Liver (tissue), 9 donors: ENCODE results near the gene SCN1A. TPM values are rescaled to one million over a fixed set of nuclear protein-coding genes. Genes with fewer than 3 reads are reported as not detected.

ENCODE experiments used
- DNase-seq: peaks from one replicate; pipeline ENCODE4 v3.0.0-alpha.2; 2017; ENCODE audit warnings: low spot score
- H3K27ac ChIP-seq, 2 donors: one replicate each; pipeline ENCODE4 v1.7.0; 2013; ENCODE audit warnings: inconsistent platforms in 2 of 2, low read length in 2 of 2, control low read depth in 1 of 2, low read depth in 1 of 2, mild to moderate bottlenecking in 1 of 2
- H3K27me3 ChIP-seq, 4 donors: one replicate each; pipeline versions ENCODE4 v1.6.1 to v1.7.0; 2013; ENCODE audit warnings: low read length in 3 of 4, inconsistent platforms in 1 of 4, mild to moderate bottlenecking in 1 of 4, moderate library complexity in 1 of 4; ENCODE audit not compliant: control insufficient read depth in 4 of 4, insufficient read depth in 4 of 4
- H3K36me3 ChIP-seq, 4 donors: one replicate each; pipeline versions ENCODE4 v1.6.1 to v1.7.0; 2013; ENCODE audit warnings: low read length in 3 of 4, mild to moderate bottlenecking in 3 of 4, low read depth in 1 of 4, moderate library complexity in 1 of 4; ENCODE audit not compliant: control insufficient read depth in 4 of 4, insufficient read depth in 3 of 4
- H3K4me1 ChIP-seq, 4 donors: one replicate each; pipeline versions ENCODE4 v1.6.1 to v1.7.0; 2013; ENCODE audit warnings: low read length in 3 of 4, mild to moderate bottlenecking in 3 of 4, moderate library complexity in 1 of 4; ENCODE audit not compliant: control insufficient read depth in 4 of 4, insufficient read depth in 4 of 4
- H3K4me3 ChIP-seq, 3 donors: one replicate each; pipeline versions ENCODE4 v1.6.1 to v1.7.0; 2013; ENCODE audit warnings: low read length in 3 of 3, control low read depth in 1 of 3, low read depth in 1 of 3, mild to moderate bottlenecking in 1 of 3
- H3K9ac ChIP-seq, 2 donors: one replicate each; pipeline ENCODE4 v1.7.0; 2013; ENCODE audit warnings: low read length in 2 of 2, mild to moderate bottlenecking in 2 of 2, moderate library complexity in 2 of 2, control low read depth in 1 of 2, low read depth in 1 of 2
- H3K9me3 ChIP-seq, 4 donors: one replicate each; pipeline versions ENCODE4 v1.6.1 to v1.7.0; 2013; ENCODE audit warnings: low read length in 3 of 4; ENCODE audit not compliant: control insufficient read depth in 4 of 4
- EGR1 ChIP-seq, 2 donors: IDR thresholded peaks; 2 replicates each; pipeline ENCODE4 v1.6.1; 2016 to 2018; ENCODE audit warnings: antibody characterized with exemption in 2 of 2, low read depth in 2 of 2
- FOXA1 ChIP-seq: IDR thresholded peaks from 2 replicates; pipeline ENCODE4 v1.6.1; 2016; ENCODE audit warnings: antibody characterized with exemption
- FOXA2 ChIP-seq: IDR thresholded peaks from 2 replicates; pipeline ENCODE4 v1.6.1; 2016; ENCODE audit warnings: antibody characterized with exemption
- GABPA ChIP-seq, 2 donors: IDR thresholded peaks in 1 of 2; conservative IDR thresholded peaks in 1 of 2; 2 replicates each; pipeline ENCODE4 v1.6.1; 2016; ENCODE audit warnings: antibody characterized with exemption in 2 of 2, mild to moderate bottlenecking in 1 of 2, moderate library complexity in 1 of 2
- HNF4A ChIP-seq, 2 donors: conservative IDR thresholded peaks; 2 replicates each; pipeline ENCODE4 v1.6.1; 2016; ENCODE audit warnings: antibody characterized with exemption in 2 of 2, mild to moderate bottlenecking in 2 of 2
- HNF4G ChIP-seq: IDR thresholded peaks from 2 replicates; pipeline ENCODE4 v1.6.1; 2016; ENCODE audit warnings: antibody characterized with exemption
- JUND ChIP-seq, 2 donors: IDR thresholded peaks; 2 replicates each; pipeline ENCODE4 v1.6.1; 2016; ENCODE audit warnings: antibody characterized with exemption in 2 of 2
- NR2F2 ChIP-seq: IDR thresholded peaks from 2 replicates; pipeline ENCODE4 v1.6.1; 2016; ENCODE audit warnings: antibody characterized with exemption
- RAD21 ChIP-seq, 2 donors: IDR thresholded peaks; 2 replicates each; pipeline ENCODE4 v1.6.1; 2016; ENCODE audit warnings: antibody characterized with exemption in 2 of 2, mild to moderate bottlenecking in 2 of 2
- RXRA ChIP-seq, 2 donors: IDR thresholded peaks; 2 replicates each; pipeline ENCODE4 v1.6.1; 2017 to 2018; ENCODE audit warnings: antibody characterized with exemption in 2 of 2, mild to moderate bottlenecking in 1 of 2
- WGBS: extraction: QIAGEN DNeasy Blood & Tissue Kit; methylation state at CpG from one replicate; pipeline ENCODE4 v1.1.7; 2013; 5-methylcytosine and 5-hydroxymethylcytosine counted together
- polyA plus RNA-seq, 2 donors: library from polyadenylated mRNA; stranded (reverse) in 1 of 2; unstranded in 1 of 2; fragments of 200-250 nt in 1 of 2; fragments of >200 nt in 1 of 2; fragmentation: Nextera tagmentation in 1 of 2; extraction: Ambion mirVana in 1 of 2; gene quantifications; one replicate each; pipeline versions ENCODE4 v1.2.1 to v1.2.3, GENCODE V29; 2013 to 2015
- total RNA-seq, 2 donors: library from RNA; depleted of rRNA; stranded (reverse); fragments of >200 nt; gene quantifications; one replicate each; pipeline ENCODE4 v1.2.3, GENCODE V29; 2014
- TF ChIP-seq, protein P1 (sequence below): IDR thresholded peaks from 2 replicates; pipeline ENCODE4 v1.6.1; 2016; ENCODE audit warnings: antibody characterized with exemption
- TF ChIP-seq, protein P2 (sequence below): IDR thresholded peaks from 2 replicates; pipeline ENCODE4 v1.6.1; 2016; ENCODE audit warnings: antibody characterized with exemption
- TF ChIP-seq, protein P3 (sequence below): IDR thresholded peaks from 2 replicates; pipeline ENCODE4 v1.6.1; 2016; ENCODE audit warnings: antibody characterized with exemption
- TF ChIP-seq, protein P4 (sequence below): fragments of 150-350 bp; IDR thresholded peaks from 2 replicates; pipeline ENCODE4 v1.5.1; 2017; ENCODE audit warnings: improper control_type of control experiment, low read depth, low read length; ENCODE audit not compliant: missing input control
- TF ChIP-seq, protein P5 (sequence below): IDR thresholded peaks from 2 replicates; pipeline ENCODE4 v1.6.1; 2016; ENCODE audit warnings: antibody characterized with exemption, mild to moderate bottlenecking
- donor health status: healthy.
- donor health status: healthy.
- donor health status: healthy.
- donor health status: healthy.
- donor health status: healthy.

SCN1A gene
- total and polyA plus RNA-seq, 4 donors = 0.11 TPM; not detected in 3

DNA sequence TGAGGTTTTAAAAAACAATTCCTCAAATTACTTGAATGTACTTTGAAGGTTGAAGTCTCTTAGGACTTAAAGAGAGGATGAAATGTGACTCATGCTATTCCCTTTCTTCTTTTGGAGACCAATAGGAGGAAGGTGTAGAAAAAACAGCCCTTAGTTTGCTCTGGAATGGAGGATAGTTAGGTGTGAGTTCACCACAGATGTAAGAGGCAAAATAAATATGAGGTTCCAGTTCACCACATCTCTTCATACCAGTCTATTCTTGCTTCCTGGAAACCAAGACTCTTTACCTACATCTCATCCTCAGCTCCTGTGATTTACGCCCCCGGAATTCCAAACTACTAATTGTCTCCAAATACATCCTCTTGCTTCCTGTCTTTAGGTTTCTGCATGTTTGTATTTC, 96.8 kb downstream of the SCN1A start:
- Histone ChIP-seq H3K27ac (no peak overlapping the region), H3K4me1 (no peaks in the 10 kb centered on the region), H3K9me3 (no peaks in the 10 kb centered on the region), H3K36me3 (no peaks in the 10 kb centered on the region), H3K27me3 (no peaks in the 10 kb centered on the region), H3K9ac (no peak overlapping the region), H3K4me3 (no peak overlapping the region)
- DNase-seq = no peak
- TF ChIP-seq RAD21 (IDR thresholded peaks at IDR 0.05) = no peak
- TF ChIP-seq, protein P1, sequence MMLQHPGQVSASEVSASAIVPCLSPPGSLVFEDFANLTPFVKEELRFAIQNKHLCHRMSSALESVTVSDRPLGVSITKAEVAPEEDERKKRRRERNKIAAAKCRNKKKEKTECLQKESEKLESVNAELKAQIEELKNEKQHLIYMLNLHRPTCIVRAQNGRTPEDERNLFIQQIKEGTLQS = no peak
- TF ChIP-seq HNF4A (conservative IDR thresholded peaks at IDR 0.05) = no peak
- no peak for TF ChIP-seq HNF4G
- TF ChIP-seq FOXA2 = no peak
- no peak for TF ChIP-seq NR2F2
- TF ChIP-seq JUND (IDR thresholded peaks at IDR 0.05) = no peak
- TF ChIP-seq, protein P2, sequence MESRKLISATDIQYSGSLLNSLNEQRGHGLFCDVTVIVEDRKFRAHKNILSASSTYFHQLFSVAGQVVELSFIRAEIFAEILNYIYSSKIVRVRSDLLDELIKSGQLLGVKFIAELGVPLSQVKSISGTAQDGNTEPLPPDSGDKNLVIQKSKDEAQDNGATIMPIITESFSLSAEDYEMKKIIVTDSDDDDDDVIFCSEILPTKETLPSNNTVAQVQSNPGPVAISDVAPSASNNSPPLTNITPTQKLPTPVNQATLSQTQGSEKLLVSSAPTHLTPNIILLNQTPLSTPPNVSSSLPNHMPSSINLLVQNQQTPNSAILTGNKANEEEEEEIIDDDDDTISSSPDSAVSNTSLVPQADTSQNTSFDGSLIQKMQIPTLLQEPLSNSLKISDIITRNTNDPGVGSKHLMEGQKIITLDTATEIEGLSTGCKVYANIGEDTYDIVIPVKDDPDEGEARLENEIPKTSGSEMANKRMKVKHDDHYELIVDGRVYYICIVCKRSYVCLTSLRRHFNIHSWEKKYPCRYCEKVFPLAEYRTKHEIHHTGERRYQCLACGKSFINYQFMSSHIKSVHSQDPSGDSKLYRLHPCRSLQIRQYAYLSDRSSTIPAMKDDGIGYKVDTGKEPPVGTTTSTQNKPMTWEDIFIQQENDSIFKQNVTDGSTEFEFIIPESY = no peak
- no peak for TF ChIP-seq FOXA1
- no peak for TF ChIP-seq EGR1 (IDR thresholded peaks at IDR 0.05; ENCODE audit: low read depth in 2 of 2)
- TF ChIP-seq RXRA (IDR thresholded peaks at IDR 0.05) = no peak
- TF ChIP-seq GABPA (IDR thresholded peaks at IDR 0.05 in 1 of 2, conservative IDR thresholded peaks at IDR 0.05 in 1 of 2) = no peak
- TF ChIP-seq, protein P3, sequence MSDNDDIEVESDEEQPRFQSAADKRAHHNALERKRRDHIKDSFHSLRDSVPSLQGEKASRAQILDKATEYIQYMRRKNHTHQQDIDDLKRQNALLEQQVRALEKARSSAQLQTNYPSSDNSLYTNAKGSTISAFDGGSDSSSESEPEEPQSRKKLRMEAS = no peak
- WGBS = 92% methylated on average over 2 of the region's 2 CpGs

DNA sequence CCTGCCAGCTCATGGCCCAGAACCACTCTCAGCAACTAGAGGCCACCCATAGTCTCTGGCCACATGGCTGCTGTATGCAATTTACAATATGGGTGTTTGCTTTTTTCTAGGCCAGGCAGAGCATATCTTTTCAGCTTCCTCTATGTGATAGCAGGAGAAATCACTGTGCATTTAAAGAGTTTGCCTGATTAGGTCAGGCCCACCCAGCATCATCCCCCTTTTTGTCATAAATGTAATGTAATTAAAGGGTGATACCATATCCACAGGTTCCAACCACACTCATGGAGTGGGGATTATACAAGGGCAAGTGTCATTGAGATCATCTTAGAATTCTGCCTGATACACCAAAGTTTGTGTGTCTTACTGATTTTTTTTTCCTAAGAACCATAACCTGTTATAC, 102.5 kb downstream of the SCN1A start:
- DNase-seq = no peak
- Histone ChIP-seq H3K4me1 (no peaks in the 10 kb centered on the region), H3K9me3 (no peaks in the 10 kb centered on the region), H3K27ac (no peak overlapping the region), H3K27me3 (no peaks in the 10 kb centered on the region), H3K9ac (no peak overlapping the region), H3K36me3 (no peaks in the 10 kb centered on the region), H3K4me3 (no peak overlapping the region)
- no peak for TF ChIP-seq HNF4A (conservative IDR thresholded peaks at IDR 0.05)
- TF ChIP-seq, protein P3 = no peak
- TF ChIP-seq FOXA1 = no peak
- no peak for TF ChIP-seq FOXA2
- no peak for TF ChIP-seq GABPA (IDR thresholded peaks at IDR 0.05 in 1 of 2, conservative IDR thresholded peaks at IDR 0.05 in 1 of 2)
- TF ChIP-seq, protein P4, sequence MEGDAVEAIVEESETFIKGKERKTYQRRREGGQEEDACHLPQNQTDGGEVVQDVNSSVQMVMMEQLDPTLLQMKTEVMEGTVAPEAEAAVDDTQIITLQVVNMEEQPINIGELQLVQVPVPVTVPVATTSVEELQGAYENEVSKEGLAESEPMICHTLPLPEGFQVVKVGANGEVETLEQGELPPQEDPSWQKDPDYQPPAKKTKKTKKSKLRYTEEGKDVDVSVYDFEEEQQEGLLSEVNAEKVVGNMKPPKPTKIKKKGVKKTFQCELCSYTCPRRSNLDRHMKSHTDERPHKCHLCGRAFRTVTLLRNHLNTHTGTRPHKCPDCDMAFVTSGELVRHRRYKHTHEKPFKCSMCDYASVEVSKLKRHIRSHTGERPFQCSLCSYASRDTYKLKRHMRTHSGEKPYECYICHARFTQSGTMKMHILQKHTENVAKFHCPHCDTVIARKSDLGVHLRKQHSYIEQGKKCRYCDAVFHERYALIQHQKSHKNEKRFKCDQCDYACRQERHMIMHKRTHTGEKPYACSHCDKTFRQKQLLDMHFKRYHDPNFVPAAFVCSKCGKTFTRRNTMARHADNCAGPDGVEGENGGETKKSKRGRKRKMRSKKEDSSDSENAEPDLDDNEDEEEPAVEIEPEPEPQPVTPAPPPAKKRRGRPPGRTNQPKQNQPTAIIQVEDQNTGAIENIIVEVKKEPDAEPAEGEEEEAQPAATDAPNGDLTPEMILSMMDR = no peak
- TF ChIP-seq, protein P5, sequence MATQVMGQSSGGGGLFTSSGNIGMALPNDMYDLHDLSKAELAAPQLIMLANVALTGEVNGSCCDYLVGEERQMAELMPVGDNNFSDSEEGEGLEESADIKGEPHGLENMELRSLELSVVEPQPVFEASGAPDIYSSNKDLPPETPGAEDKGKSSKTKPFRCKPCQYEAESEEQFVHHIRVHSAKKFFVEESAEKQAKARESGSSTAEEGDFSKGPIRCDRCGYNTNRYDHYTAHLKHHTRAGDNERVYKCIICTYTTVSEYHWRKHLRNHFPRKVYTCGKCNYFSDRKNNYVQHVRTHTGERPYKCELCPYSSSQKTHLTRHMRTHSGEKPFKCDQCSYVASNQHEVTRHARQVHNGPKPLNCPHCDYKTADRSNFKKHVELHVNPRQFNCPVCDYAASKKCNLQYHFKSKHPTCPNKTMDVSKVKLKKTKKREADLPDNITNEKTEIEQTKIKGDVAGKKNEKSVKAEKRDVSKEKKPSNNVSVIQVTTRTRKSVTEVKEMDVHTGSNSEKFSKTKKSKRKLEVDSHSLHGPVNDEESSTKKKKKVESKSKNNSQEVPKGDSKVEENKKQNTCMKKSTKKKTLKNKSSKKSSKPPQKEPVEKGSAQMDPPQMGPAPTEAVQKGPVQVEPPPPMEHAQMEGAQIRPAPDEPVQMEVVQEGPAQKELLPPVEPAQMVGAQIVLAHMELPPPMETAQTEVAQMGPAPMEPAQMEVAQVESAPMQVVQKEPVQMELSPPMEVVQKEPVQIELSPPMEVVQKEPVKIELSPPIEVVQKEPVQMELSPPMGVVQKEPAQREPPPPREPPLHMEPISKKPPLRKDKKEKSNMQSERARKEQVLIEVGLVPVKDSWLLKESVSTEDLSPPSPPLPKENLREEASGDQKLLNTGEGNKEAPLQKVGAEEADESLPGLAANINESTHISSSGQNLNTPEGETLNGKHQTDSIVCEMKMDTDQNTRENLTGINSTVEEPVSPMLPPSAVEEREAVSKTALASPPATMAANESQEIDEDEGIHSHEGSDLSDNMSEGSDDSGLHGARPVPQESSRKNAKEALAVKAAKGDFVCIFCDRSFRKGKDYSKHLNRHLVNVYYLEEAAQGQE = no peak
- TF ChIP-seq, protein P2 = no peak
